GM21619 (cell line): ENCODE results near the gene CBL.

Source experiments
- ATAC-seq: cut with Tn5 transposase; IDR thresholded peaks from one replicate; pipeline ENCODE4 v1.9.1; 2021; ENCODE audit not compliant: unreplicated experiment

The CBL gene

DNA sequence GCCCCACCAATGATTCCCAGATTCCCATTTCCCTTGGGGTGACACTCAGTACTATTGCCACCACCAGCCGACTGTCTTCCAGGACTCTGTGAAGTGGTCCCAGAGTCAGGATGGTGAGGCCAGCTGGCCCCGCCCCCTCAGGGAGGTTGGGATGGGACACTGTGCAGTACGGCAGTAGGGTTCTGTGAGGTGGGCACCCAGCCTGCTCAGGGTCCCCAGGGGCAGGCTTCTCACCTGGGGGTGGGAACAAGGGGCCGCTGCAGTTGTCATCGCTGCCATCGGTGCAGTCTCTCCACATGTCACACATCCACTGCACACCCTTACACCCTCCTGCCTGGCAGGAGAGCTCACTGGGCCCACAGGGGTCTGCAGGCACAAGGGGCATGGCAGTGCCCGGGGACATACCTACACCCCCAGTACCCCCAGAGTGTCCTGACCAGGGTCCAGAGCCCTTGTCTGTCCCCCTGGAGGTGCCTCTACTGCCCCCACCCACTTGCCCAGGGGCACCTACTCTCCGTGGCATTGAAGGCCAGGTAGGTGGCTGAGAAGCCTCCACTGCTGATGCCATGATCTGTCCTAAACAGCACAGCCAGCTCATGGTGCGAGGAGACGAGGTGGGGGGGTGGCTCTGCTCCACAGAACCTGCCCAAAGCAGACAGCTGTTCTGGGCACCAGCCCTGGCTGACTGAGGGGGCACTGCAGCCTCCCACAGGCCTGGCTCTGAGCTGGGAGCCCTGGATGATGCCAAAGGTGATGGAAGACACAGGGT, 136.4 kb downstream of the CBL start:
- no peak for ATAC-seq

GRCh38 chr11:119343726-119344125, 137.6 kb downstream of the CBL start:
- no peak for ATAC-seq

GRCh38 chr11:119344291-119345010, 138.3 kb downstream of the CBL start:
- no peak for ATAC-seq

- no peak for ATAC-seq
Measured at GRCh38 chr11:119345685-119346084, 139.5 kb downstream of the CBL start.

- ATAC-seq, result no peak
Measured at GRCh38 chr11:119346605-119347004, 140.5 kb downstream of the CBL start, which contains the start of gene MFRP. Gene MFRP (minus strand): TSS chr11:119346705. CDS start chr11:119346513, 192 bp downstream.

DNA sequence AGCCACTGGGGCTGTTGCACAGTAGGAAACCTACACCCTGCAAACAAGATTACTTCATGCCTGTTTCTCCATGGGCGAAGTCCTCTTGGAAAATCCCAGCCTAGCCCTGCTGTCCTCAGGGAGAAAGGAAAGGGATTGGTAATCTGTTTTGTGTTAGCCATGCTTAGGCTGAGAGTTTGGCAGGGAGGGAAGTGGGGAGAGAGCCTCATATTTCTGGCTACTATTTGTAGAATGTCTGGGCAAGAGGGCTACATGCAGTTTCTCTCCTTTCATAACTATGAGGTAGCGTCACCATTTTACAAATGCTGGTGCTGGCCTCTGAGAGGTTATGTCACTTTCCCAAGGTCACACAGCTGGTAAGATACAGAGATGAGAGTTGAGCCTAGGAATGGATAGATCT, 141.1 kb downstream of the CBL start:
- no peak for ATAC-seq

DNA sequence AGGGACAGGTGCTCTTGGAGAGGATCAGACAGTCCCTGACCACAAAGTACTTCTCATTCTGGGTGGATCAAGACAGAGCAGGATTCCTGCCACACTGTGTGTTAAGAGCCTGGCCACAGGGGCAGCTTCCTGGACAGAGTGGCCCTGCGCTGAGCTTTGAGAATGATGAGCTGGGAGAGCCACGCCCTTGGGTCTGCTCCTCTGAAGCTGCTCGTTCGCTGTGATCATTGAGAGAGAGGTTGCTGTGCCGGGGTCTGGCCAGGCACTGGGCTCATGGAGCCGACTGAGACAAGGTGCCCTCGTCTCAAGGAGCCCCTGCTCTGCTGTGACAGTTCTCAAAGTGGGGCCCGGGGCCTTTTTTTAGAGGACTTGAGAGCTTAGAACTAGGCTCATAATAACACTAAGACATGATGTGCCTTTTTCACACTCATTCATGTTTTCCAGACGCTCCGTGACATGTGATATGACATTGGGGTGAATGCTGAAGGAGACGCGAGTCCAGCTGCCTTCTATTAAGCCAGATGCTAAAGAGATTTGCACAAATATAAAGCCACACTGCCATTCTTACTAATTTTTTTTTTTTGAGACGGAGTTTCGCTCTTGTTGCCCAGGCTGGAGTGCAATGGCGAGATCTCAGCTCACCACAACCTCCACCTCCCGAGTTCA, 141.9 kb downstream of the CBL start:
- ATAC-seq, result no peak

DNA sequence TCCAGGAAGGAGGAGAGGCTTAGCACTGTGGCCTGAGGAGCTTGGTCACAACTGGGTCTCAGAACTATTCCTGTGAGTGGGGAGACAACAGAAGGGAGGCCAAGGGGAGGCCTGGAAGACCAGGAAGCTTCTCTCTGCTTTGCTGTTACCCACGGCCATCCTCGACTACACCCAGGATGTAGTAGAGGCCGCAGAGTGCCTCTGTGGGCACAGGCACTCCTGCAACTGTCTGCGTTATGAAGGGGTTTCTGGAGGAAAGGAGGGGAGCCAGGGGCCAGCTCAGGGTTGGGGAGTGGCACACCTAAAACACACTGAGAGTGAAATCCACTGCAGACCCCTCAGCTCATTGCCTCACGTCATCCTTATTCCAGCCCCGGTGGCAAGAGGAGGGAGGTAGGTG, 144.2 kb downstream of the CBL start:
- ATAC-seq, result no peak

DNA sequence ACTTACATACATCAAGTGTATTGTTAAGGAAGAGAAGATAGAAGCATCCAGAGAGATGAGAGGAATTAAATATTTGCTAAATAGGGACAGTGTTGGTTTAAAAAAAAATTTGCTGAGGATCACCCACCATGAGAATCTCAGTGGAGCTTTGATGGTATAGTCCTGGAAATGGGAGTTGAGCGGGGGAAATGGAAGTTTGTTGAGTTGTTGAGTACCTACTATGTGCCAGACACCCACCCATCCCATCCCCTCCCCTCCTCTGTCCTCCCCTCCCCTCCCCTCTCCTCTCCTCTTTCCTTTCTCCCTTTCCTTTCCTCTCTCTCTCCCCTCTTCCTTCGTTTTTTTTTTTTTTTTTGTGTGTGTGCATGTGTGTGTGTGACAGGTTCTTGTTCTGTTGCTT, 145.1 kb downstream of the CBL start:
- no peak for ATAC-seq

DNA sequence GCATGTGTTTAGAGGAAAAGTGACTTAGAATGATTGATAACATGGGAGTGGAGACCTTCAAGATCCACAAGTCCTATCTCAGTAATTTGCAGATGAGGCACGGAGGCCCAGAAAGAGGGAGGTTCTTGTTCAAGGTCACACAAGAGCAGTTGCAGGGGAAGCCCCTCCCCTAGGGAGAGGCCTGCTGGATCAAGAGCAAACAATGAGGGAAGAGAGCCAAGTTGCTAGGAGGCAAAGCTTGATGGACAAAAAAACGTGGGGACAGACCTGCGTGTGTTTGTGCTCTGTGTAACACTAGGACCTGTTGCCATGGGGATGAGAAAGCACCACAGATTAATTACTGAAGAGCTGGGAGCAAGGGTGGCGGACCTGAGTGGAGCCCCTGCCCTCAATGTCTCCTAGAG, 146.7 kb downstream of the CBL start:
- ATAC-seq, result no peak

GRCh38 chr11:119355091-119355843, 149.1 kb downstream of the CBL start:
- ATAC-seq, result no peak

GRCh38 chr11:119356349-119357031, 150.4 kb downstream of the CBL start:
- ATAC-seq, result peak; percentile 60

GRCh38 chr11:119357074-119357473, 150.9 kb downstream of the CBL start:
- ATAC-seq, result no peak
